ENCODE data around the gene AANAT.
A peak's percentile ranks its signal among the peaks of the same experiment; 100 is the strongest.

The AANAT gene

DNA sequence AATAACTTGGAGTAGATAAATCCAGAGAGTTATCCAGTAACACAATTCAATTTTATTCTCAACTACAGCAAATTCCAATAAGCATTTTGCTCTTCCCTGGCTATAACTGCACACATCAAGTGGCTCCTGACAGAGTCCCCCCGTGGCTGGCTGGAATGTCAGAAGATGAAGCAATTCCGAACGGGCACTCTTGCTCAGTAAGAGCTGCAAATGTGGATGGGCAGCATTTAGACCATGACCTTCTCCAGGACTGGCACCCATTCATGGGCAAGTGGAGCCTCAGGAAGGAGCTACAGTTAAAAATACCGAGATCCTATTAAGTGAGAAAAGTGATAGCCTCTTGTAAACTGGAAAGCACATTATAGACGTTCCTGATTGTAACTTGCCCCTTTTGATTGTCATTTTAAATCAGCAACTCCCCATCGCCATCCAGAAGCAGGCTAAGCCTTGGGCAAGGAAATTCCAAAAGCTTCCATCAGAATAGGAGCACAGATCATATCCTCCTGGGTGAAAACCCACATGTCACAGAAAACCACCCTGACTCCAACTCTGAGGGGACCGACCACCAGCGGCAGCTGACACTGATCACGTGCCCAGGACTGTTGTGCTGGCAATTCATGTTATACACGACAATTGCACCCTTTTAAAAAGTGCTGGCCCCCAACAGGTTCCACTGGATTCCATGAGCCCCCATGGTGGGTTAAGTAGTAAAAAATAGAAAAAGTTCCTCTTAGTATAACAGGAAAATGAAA is 21.5 kb upstream of the AANAT start:
- Histone ChIP-seq H3K9me3 (ENCODE audit: control insufficient read depth, low read length) (no peaks in the 10 kb centered on the region), H3K4me1 (ENCODE audit: control insufficient read depth, insufficient read depth, low read length) (peaks cover 18% of the 10 kb centered on the region), H3K4me3 (ENCODE audit: low read length) (no peak overlapping the region)

DNA sequence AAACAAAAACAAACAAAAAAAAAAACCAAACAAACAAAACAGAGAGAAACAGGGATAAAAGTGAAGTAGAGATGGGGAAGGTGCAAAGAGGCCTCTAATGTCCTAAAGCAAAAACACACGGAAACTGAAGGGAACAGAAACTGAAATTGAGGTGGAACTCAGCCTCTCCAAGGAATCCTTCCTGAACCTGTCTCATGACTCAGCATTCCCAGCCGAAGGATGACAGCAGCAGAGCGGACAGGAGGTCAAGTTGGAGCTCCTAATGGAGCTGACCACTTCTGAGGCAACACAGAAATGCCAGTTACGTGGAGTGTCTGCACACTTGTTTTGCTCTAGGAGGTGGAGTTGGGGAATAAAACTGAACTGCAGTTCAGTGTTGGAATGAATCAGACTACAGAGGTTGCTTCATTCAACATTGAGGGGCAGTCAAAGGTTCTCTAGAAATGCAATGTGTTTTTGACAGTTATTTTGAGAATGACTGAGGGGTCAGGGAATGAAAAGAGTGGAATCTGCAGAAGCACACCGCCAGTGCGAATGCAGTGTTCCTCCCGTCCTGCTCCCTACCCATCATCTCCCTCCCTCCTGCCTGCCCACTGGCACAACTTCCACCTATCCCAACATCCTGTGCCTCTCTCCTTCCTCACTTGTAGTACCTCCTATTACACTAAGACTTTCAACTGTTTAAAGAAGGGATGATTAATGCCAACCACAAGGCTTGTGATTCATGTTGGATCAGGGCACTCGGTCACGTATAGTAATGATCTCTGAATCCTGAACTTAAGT is 20.8 kb upstream of the AANAT start:
- no peak overlapping the region for H3K4me3 ChIP-seq (ENCODE audit: low read length)
- peak overlapping the region; percentile 10 for H3K9ac ChIP-seq (ENCODE audit: low read length)
- no peaks in the 10 kb centered on the region for H3K36me3 ChIP-seq (ENCODE audit: control insufficient read depth, insufficient read depth, low read length)
- H3K27me3 ChIP-seq (ENCODE audit: control insufficient read depth, insufficient read depth, low read length): no peaks in the 10 kb centered on the region
- H3K4me1 ChIP-seq (ENCODE audit: control insufficient read depth, insufficient read depth, low read length): peaks cover 18% of the 10 kb centered on the region
- H3K9me3 ChIP-seq (ENCODE audit: control insufficient read depth, low read length): no peaks in the 10 kb centered on the region

More for the DNA sequence above, 21.5 kb upstream of the AANAT start:
- H3K36me3 ChIP-seq (ENCODE audit: control insufficient read depth, insufficient read depth, low read length): no peaks in the 10 kb centered on the region
- H3K9ac ChIP-seq (ENCODE audit: low read length): no peak overlapping the region
- H3K27me3 ChIP-seq (ENCODE audit: control insufficient read depth, insufficient read depth, low read length): no peaks in the 10 kb centered on the region

DNA sequence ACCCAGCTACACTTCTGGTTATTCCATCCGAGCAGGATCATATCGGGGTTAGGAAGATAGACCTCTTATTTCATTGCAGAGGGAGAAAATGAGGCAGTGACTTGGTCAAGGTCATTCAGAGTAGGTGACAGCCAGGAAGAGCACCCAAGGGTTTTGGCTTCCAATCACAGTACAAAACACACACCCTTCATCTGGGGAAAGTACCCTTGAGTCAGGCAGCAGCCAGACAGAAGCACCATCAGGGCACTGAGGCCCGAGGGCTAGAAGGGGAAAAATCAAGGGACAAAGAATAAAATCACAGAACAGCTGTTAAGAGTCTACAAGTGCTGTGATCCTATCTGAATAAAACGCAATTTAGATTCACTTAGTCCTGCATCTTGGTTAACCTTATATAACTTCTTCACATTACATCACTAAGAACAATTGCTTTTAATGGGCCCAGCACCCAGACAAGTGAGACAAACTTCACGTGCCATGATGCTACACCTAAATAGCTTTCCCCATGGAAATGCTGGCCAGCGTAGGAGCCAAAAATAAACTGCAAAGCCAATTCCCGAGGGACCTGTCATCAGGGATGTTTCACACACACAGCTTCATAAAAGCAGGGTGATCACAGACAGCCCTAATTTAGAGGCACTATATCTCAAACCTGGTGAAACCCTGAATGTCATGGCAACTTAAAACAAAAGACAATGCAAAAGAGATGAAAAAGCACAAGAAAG is 19.3 kb upstream of the AANAT start:
- Histone ChIP-seq H3K9me3 (ENCODE audit: control insufficient read depth, low read length) (no peaks in the 10 kb centered on the region), H3K36me3 (ENCODE audit: control insufficient read depth, insufficient read depth, low read length) (no peaks in the 10 kb centered on the region), H3K4me3 (ENCODE audit: low read length) (no peak overlapping the region), H3K4me1 (ENCODE audit: control insufficient read depth, insufficient read depth, low read length) (peaks cover 24% of the 10 kb centered on the region), H3K27me3 (ENCODE audit: control insufficient read depth, insufficient read depth, low read length) (no peaks in the 10 kb centered on the region), H3K9ac (ENCODE audit: low read length) (no peak overlapping the region)

DNA sequence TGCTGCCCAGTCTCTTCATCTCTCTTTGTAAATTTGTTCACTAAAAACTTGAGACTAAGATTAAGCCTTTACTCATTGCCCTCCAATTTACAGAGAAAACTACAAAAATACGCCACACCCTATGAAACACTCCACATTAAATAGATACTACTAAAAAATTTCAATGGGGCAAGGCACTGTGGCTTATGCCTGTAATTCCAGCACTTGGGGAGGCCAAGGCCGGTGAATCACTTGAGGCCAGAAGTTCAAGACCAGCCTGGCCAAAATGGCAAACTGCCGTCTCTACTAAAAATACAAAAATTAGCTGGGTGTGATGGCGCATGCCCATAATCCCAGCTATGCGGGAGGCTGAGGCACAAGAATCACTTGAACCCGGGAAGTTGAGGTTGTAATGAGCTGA is 18.3 kb upstream of the AANAT start:
- no peak overlapping the region for H3K9ac ChIP-seq (ENCODE audit: low read length)
- H3K9me3 ChIP-seq (ENCODE audit: control insufficient read depth, low read length): no peaks in the 10 kb centered on the region
- peaks cover 24% of the 10 kb centered on the region for H3K4me1 ChIP-seq (ENCODE audit: control insufficient read depth, insufficient read depth, low read length)
- no peaks in the 10 kb centered on the region for H3K36me3 ChIP-seq (ENCODE audit: control insufficient read depth, insufficient read depth, low read length)
- H3K27me3 ChIP-seq (ENCODE audit: control insufficient read depth, insufficient read depth, low read length): no peaks in the 10 kb centered on the region
- no peak overlapping the region for H3K4me3 ChIP-seq (ENCODE audit: low read length)

DNA sequence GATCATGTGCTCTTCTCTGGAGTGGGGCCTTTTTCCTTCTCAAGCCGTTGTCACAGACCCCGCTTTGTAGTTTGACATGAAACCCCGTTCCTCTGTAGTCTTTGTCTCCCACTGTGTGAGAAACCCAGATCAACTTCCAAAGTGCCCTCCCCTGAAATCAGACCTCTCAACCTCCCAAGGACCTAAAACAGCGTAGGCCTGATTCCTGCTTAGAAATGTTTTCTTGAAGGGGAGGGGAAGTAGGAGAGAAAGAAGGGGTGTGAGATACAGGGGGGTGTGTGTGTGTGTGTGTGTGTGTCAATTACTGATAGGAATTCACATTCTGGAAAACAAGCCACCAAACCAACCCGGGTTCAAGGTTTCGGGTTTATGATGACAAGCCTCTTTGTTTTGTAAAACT is 15.9 kb upstream of the AANAT start:
- H3K4me1 ChIP-seq (ENCODE audit: control insufficient read depth, insufficient read depth, low read length): peaks cover 15% of the 10 kb centered on the region
- H3K9ac ChIP-seq (ENCODE audit: low read length): no peak overlapping the region
- no peaks in the 10 kb centered on the region for H3K9me3 ChIP-seq (ENCODE audit: control insufficient read depth, low read length)
- no peaks in the 10 kb centered on the region for H3K27me3 ChIP-seq (ENCODE audit: control insufficient read depth, insufficient read depth, low read length)
- no peak overlapping the region for H3K4me3 ChIP-seq (ENCODE audit: low read length)
- no peaks in the 10 kb centered on the region for H3K36me3 ChIP-seq (ENCODE audit: control insufficient read depth, insufficient read depth, low read length)

DNA sequence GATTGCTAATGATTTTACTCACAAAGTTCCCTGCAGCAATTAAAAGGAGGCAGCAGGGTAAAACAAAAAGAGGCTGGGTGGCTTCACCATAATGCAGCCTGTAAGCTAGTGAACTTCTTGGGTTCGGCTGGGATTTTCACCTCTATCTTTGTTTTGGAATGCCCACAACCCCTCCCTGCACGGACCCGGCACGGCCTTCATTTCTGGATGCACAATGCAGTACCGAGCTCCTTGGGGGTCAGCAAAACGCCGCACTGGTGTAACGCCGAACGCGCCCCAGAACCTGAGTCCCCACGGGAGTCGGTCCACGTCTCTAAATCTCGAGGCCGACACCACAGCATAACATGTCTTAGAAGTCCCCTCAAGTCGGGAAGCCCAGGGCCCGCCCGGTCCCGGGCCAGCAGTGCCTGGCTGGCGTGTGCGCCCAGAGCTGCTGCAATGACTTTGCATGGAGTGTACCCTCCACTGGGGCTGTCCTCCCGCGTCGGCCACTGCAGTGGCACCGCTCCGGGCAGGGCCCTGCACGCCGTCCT is 15.2 kb upstream of the AANAT start:
- no peaks in the 10 kb centered on the region for H3K9me3 ChIP-seq (ENCODE audit: control insufficient read depth, low read length)
- H3K4me3 ChIP-seq (ENCODE audit: low read length): peak overlapping the region; percentile 67
- H3K36me3 ChIP-seq (ENCODE audit: control insufficient read depth, insufficient read depth, low read length): no peaks in the 10 kb centered on the region
- no peaks in the 10 kb centered on the region for H3K27me3 ChIP-seq (ENCODE audit: control insufficient read depth, insufficient read depth, low read length)
- peaks cover 8% of the 10 kb centered on the region for H3K4me1 ChIP-seq (ENCODE audit: control insufficient read depth, insufficient read depth, low read length)
- peak overlapping the region; percentile 38 for H3K9ac ChIP-seq (ENCODE audit: low read length)

DNA sequence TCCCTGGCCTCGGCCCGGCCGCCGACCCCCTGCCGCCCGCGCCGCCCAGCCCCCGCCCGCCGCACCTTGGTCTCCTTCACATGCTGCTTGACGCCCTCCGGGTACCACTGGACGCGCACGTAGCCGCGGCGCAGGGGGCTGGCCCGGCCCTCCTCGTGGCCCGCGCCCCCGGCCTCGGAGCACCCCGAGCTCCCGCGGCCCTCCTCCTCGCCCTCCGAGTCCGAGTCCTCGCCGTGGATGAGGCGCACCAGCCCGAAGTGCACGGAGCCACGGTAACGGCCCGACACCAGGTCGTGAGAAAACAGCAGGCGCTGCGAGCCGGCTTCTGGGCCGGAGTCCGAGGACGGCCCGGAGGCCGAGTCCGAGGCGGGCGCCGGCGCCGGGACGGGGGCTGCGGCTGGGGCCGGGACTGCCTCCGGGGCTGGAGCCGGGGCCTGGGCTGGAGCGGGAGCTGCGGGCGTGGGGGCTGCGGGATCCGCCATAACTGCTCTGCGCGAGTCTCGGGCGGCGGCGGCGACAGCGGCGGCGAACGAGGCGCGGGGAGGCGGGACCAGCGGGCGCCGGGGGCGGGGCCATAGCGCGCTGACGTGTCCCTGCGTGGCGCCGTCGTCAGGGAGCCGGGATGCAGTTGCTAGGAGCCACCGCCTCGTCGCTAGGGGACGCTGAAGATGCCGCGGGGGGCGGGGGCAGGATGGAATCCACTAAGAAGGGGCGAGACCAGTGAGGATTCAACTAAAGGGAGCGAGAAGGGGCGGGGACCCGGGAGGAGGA is 14.6 kb upstream of the AANAT start, which contains the start of gene UBE2O:
Gene UBE2O (minus strand): TSS at position 493 of the 771 bp plus-strand sequence. CDS start 11 bp downstream, at position 482.
- Histone ChIP-seq H3K4me3 (ENCODE audit: low read length) (peak within 1 kb of the TSS; percentile 67), H3K36me3 (ENCODE audit: control insufficient read depth, insufficient read depth, low read length) (no peaks in the 10 kb centered on the region), H3K4me1 (ENCODE audit: control insufficient read depth, insufficient read depth, low read length) (peaks cover 6% of the 10 kb centered on the region), H3K9me3 (ENCODE audit: control insufficient read depth, low read length) (no peaks in the 10 kb centered on the region), H3K9ac (ENCODE audit: low read length) (peak within 1 kb of the TSS; percentile 68), H3K27me3 (ENCODE audit: control insufficient read depth, insufficient read depth, low read length) (no peaks in the 10 kb centered on the region)

DNA sequence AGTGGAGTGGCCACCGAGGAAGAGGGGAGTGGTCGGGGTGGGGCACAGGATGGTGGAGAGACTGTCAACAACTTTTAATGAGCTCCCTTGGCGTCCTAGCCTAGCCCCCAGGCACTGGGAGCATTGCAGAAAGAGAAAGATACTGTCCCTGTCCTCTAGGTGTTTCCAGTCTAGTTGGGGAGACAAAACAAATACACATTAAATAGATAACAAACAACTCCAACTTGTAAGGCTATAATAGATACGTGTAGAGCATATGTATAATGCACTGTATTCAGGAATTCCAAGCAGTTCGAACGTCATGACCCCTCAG is 14.0 kb upstream of the AANAT start:
- Histone ChIP-seq H3K4me3 (ENCODE audit: low read length) (no peak overlapping the region), H3K9ac (ENCODE audit: low read length) (no peak overlapping the region), H3K9me3 (ENCODE audit: control insufficient read depth, low read length) (no peaks in the 10 kb centered on the region), H3K4me1 (ENCODE audit: control insufficient read depth, insufficient read depth, low read length) (peaks cover 6% of the 10 kb centered on the region), H3K36me3 (ENCODE audit: control insufficient read depth, insufficient read depth, low read length) (no peaks in the 10 kb centered on the region), H3K27me3 (ENCODE audit: control insufficient read depth, insufficient read depth, low read length) (no peaks in the 10 kb centered on the region)

DNA sequence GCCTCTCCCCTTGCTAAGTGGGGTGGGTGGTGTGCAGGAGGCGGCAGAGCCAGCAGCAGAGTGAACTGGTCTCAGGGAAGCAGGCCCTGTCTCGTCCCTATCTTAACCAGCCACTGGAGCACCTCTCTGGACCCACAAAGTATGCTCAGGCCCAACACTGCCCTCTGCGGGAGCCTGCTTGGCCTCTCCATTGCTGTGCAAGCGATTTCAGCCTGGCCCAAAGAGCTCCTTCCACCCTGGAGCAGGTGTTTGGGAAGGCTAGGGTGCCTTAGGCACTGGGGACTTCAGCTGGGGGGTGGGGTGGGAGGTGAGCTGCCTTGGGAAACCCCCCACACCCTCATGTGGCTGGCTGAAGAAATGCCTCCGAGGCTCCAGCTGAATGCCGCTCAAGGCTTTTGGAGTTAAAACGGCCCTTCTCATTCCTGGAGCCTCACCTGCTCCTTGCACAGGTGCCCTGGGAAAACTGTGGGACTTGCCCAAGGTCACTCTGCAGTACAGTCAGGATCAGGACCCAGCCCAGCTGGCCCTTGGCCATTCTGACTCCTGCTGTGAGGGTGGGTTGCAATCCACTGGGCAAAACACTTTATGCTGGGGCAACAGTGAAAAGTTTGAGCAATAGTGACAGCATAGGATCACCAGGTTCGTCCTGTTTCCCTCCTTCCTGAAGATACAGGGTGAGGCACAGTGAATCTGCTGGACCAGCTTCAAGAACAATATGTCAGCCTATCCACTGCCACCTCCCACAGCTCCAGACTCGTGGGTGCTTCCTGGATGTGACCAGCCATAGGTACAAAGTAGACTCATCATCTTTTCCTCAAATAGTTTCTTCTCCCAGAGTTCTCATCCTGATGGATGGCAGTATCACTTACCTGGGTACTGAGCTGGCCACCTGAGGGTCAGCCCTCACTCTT is 8.6 kb upstream of the AANAT start:
- H3K27me3 ChIP-seq (ENCODE audit: control insufficient read depth, insufficient read depth, low read length): no peaks in the 10 kb centered on the region
- no peaks in the 10 kb centered on the region for H3K9me3 ChIP-seq (ENCODE audit: control insufficient read depth, low read length)
- no peaks in the 10 kb centered on the region for H3K36me3 ChIP-seq (ENCODE audit: control insufficient read depth, insufficient read depth, low read length)
- no peak overlapping the region for H3K4me3 ChIP-seq (ENCODE audit: low read length)
- H3K9ac ChIP-seq (ENCODE audit: low read length): no peak overlapping the region
- no peaks in the 10 kb centered on the region for H3K4me1 ChIP-seq (ENCODE audit: control insufficient read depth, insufficient read depth, low read length)

DNA sequence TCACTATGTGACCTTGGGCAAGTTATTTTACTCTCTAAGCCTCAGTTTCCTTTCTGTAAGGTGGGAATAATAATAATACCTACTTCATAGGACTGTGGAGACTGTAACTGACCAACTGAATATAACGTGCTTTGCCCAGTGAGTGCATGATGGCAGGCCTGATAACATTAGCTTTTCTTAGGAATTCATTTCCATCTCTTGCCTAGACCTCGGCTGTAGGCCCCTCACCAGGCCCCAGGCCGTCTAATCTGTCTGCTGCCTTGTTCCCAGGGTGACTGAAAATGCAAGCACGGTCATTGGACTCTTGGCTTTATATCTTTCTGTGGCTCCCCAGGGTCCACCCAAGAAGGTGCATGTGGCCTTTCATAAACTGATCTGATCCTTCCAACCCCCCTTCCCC is 7.7 kb upstream of the AANAT start:
- no peaks in the 10 kb centered on the region for H3K4me1 ChIP-seq (ENCODE audit: control insufficient read depth, insufficient read depth, low read length)
- no peaks in the 10 kb centered on the region for H3K27me3 ChIP-seq (ENCODE audit: control insufficient read depth, insufficient read depth, low read length)
- no peaks in the 10 kb centered on the region for H3K36me3 ChIP-seq (ENCODE audit: control insufficient read depth, insufficient read depth, low read length)
- H3K4me3 ChIP-seq (ENCODE audit: low read length): no peak overlapping the region
- H3K9ac ChIP-seq (ENCODE audit: low read length): no peak overlapping the region
- no peaks in the 10 kb centered on the region for H3K9me3 ChIP-seq (ENCODE audit: control insufficient read depth, low read length)
